GM23338 (cell line): ENCODE data around the gene COMTD1. TPM values are rescaled to one million over a fixed set of nuclear protein-coding genes. Genes with fewer than 3 reads are reported as not detected.

Experiments used
- ATAC-seq: fragments of 200-7000 bp; cut with Tn5 transposase; 3 replicates; pipeline ENCODE4 v1.9.1; 2020
- DNase-seq: peaks from one replicate; pipeline ENCODE4 v3.0.0-alpha.2; 2015; ENCODE audit warnings: low spot score
- H2AFZ ChIP-seq: fragments of 200-600 bp; sonication (generic); 2 replicates; pipeline ENCODE4 v1.8.0; 2016; ENCODE audit warnings: antibody characterized with exemption, mild to moderate bottlenecking, moderate library complexity
- H3F3A ChIP-seq: fragments of 200-600 bp; sonication (generic); replicated peaks from 2 replicates; pipeline ENCODE4 v1.8.0; 2017; ENCODE audit warnings: antibody characterized with exemption, mixed run types, low read depth
- H3K27ac ChIP-seq: fragments of 200-600 bp; sonication (generic); 2 replicates; pipeline ENCODE4 v1.6.1; 2016; ENCODE audit warnings: low read depth
- H3K27me3 ChIP-seq: fragments of 200-600 bp; sonication (generic); 2 replicates; pipeline ENCODE4 v1.8.0; 2016; ENCODE audit warnings: mild to moderate bottlenecking, mixed run types, moderate library complexity; ENCODE audit not compliant: insufficient read depth
- H3K36me3 ChIP-seq: fragments of 200-600 bp; sonication (generic); 2 replicates; pipeline ENCODE4 v1.8.0; 2016; ENCODE audit warnings: mild to moderate bottlenecking; ENCODE audit not compliant: insufficient read depth
- H3K4me1 ChIP-seq: fragments of 200-600 bp; sonication (generic); 2 replicates; pipeline ENCODE4 v1.8.0; 2016; ENCODE audit warnings: mild to moderate bottlenecking, moderate library complexity; ENCODE audit not compliant: insufficient read depth
- H3K4me2 ChIP-seq: fragments of 200-600 bp; sonication (generic); 2 replicates; pipeline ENCODE4 v1.7.1; 2017; ENCODE audit warnings: mixed run types
- H3K4me3 ChIP-seq: fragments of 200-600 bp; sonication (generic); 2 replicates; pipeline ENCODE4 v1.6.1; 2016; ENCODE audit warnings: mixed run types
- H3K79me2 ChIP-seq: fragments of 200-600 bp; sonication (generic); replicated peaks from 2 replicates; pipeline ENCODE4 v1.8.0; 2017; ENCODE audit warnings: mild to moderate bottlenecking; ENCODE audit not compliant: insufficient read depth
- H3K9me2 ChIP-seq: fragments of 200-600 bp; sonication (generic); 2 replicates; pipeline ENCODE4 v1.8.0; 2017; ENCODE audit not compliant: insufficient read depth
- H4K20me1 ChIP-seq: fragments of 200-600 bp; sonication (generic); replicated peaks from 2 replicates; pipeline ENCODE4 v1.8.0; 2017; ENCODE audit warnings: mild to moderate bottlenecking; ENCODE audit not compliant: insufficient read depth
- H3K27ac Mint-ChIP-seq: 2 replicates; pipeline ENCODE4 v1.8.0; 2020; ENCODE audit warnings: inconsistent platforms, mild to moderate bottlenecking, moderate library complexity, mixed read lengths
- H3K27me3 Mint-ChIP-seq: 3 replicates; pipeline ENCODE4 v1.8.0; 2022; ENCODE audit warnings: low read depth, mild to moderate bottlenecking, moderate library complexity, mixed read lengths, inconsistent platforms; ENCODE audit not compliant: insufficient read depth, poor library complexity
- H3K36me3 Mint-ChIP-seq: 3 replicates; pipeline ENCODE4 v1.8.0; 2021; ENCODE audit warnings: low read depth, mild to moderate bottlenecking, inconsistent platforms, moderate library complexity, mixed read lengths
- H3K4me1 Mint-ChIP-seq: 3 replicates; pipeline ENCODE4 v1.8.0; 2020; ENCODE audit warnings: mild to moderate bottlenecking, inconsistent platforms, mixed read lengths
- H3K4me3 Mint-ChIP-seq: 3 replicates; pipeline ENCODE4 v1.8.0; 2021; ENCODE audit warnings: moderate library complexity, mild to moderate bottlenecking, inconsistent platforms, mixed read lengths
- H3K9me3 Mint-ChIP-seq: 3 replicates; pipeline ENCODE4 v1.8.0; 2020; ENCODE audit warnings: moderate library complexity, mild to moderate bottlenecking, inconsistent platforms, mixed read lengths
- CREB1 ChIP-seq: fragments of 250-450 bp; sonication (Bioruptor Pico); IDR thresholded peaks from 2 replicates; pipeline ENCODE4 v1.5.0; 2020; ENCODE audit warnings: low read depth, mild to moderate bottlenecking, moderate library complexity
- EZH2 ChIP-seq: fragments of 200-600 bp; sonication (generic); IDR thresholded peaks from one replicate; pipeline ENCODE4 v1.8.0; 2017; ENCODE audit warnings: antibody characterized with exemption, mild to moderate bottlenecking, low read depth; ENCODE audit not compliant: unreplicated experiment
- EZH2phosphoT487 ChIP-seq: fragments of 200-600 bp; sonication (generic); IDR thresholded peaks from one replicate; pipeline ENCODE4 v1.8.1; 2018; ENCODE audit warnings: antibody characterized with exemption; ENCODE audit not compliant: unreplicated experiment
- NANOG ChIP-seq: IDR thresholded peaks from 2 replicates; pipeline ENCODE4 v1.6.1; 2016; ENCODE audit warnings: antibody characterized with exemption, borderline replicate concordance
- POLR2AphosphoS5 ChIP-seq: IDR thresholded peaks from 2 replicates; pipeline ENCODE4 v1.6.1; 2016; ENCODE audit warnings: antibody characterized with exemption, low read depth
- STAT1 ChIP-seq: IDR thresholded peaks from one replicate; pipeline ENCODE4 v1.6.1; 2016; ENCODE audit warnings: antibody characterized with exemption; ENCODE audit not compliant: unreplicated experiment
- ZNF114 ChIP-seq: fragments of 250-450 bp; sonication (Bioruptor Pico); IDR thresholded peaks from 2 replicates; pipeline ENCODE4 v1.5.0; 2020; ENCODE audit warnings: mild to moderate bottlenecking, moderate library complexity
- polyA plus RNA-seq: library from polyadenylated mRNA; unstranded; fragments of >200 nt; fragmentation: Nextera tagmentation; extraction: Ambion mirVana; gene quantifications from 2 replicates; pipeline ENCODE4 v1.2.1, GENCODE V29; 2016
- total RNA-seq: library from RNA; depleted of rRNA; stranded (reverse); fragments of >200 nt; shearing (Covaris generic); gene quantifications from 2 replicates; pipeline ENCODE4 v1.2.3, GENCODE V29; 2014
- TF ChIP-seq, protein P1 (sequence below), 2 experiments: fragments of 200-600 bp in 1 of 2; sonication (generic) in 1 of 2; conservative IDR thresholded peaks; 2 replicates each; pipeline versions ENCODE4 v1.5.1 to v1.6.1; 2016 to 2017; ENCODE audit warnings: antibody characterized with exemption in 2 of 2, low read depth in 2 of 2, mild to moderate bottlenecking in 2 of 2, moderate library complexity in 1 of 2
- TF ChIP-seq, protein P2 (sequence below): IDR thresholded peaks from one replicate; pipeline ENCODE4 v1.6.1; 2018; ENCODE audit warnings: antibody characterized with exemption; ENCODE audit not compliant: unreplicated experiment
- TF ChIP-seq, protein P3 (sequence below): IDR thresholded peaks from 2 replicates; pipeline ENCODE4 v1.6.1; 2016; ENCODE audit warnings: antibody characterized with exemption
- TF ChIP-seq, protein P4 (sequence below): fragments of 250-450 bp; sonication (Bioruptor Pico); IDR thresholded peaks from 2 replicates; pipeline ENCODE4 v1.5.0; 2020; ENCODE audit warnings: mild to moderate bottlenecking, moderate library complexity

Gene COMTD1
- total and polyA plus RNA-seq, 2 experiments from 2014 or later = 40.0 to 46.7 TPM

DNA sequence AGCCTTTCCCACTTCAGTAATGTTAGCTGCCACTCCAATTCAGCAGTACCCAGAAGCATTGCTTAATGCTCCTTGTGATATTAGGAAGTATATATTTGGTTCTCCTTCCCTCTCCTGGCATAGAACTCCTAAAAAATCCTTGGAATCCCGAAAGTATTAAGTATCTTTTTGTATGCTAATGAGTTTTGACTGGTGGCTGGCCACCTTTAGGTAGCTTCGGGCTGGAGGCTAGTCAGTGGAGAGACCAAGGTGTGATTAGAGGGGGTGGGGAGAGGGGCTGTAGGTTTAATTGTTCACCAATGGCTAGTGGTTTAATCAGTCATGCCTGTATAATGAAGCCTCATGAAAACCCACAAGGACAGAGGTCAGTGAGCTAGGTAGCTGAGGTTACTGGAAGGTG is 12.2 kb downstream of the COMTD1 start:
- H3K36me3 Mint-ChIP-seq = peaks cover 88% of the 10 kb centered on the region
- H3K4me1 Mint-ChIP-seq = peaks cover 58% of the 10 kb centered on the region
- peaks cover 11% of the 10 kb centered on the region for H3K27me3 Mint-ChIP-seq
- H2AFZ ChIP-seq = no peak overlapping the region
- H3K79me2 ChIP-seq = peaks cover 82% of the 10 kb centered on the region
- peaks cover 10% of the 10 kb centered on the region for H4K20me1 ChIP-seq
- peak overlapping the region; percentile 11 for H3K4me3 ChIP-seq
- no peaks in the 10 kb centered on the region for H3K9me3 Mint-ChIP-seq
- peak; percentile 80 for ATAC-seq
- DNase-seq = peak; percentile 83
- peaks cover 43% of the 10 kb centered on the region for H3K4me1 ChIP-seq
- TF ChIP-seq, protein P1, sequence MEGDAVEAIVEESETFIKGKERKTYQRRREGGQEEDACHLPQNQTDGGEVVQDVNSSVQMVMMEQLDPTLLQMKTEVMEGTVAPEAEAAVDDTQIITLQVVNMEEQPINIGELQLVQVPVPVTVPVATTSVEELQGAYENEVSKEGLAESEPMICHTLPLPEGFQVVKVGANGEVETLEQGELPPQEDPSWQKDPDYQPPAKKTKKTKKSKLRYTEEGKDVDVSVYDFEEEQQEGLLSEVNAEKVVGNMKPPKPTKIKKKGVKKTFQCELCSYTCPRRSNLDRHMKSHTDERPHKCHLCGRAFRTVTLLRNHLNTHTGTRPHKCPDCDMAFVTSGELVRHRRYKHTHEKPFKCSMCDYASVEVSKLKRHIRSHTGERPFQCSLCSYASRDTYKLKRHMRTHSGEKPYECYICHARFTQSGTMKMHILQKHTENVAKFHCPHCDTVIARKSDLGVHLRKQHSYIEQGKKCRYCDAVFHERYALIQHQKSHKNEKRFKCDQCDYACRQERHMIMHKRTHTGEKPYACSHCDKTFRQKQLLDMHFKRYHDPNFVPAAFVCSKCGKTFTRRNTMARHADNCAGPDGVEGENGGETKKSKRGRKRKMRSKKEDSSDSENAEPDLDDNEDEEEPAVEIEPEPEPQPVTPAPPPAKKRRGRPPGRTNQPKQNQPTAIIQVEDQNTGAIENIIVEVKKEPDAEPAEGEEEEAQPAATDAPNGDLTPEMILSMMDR (conservative IDR thresholded peaks at IDR 0.05; ENCODE audit: low read depth in 2 of 2) = no peak
- TF ChIP-seq NANOG (peak; percentile 64; the same call in 1 of the 2 replicates), CREB1 (no peak), STAT1 (no peak), EZH2 (no peak), EZH2phosphoT487 (no peak), ZNF114 (CRISPR knock-in tag) (no peak), POLR2AphosphoS5 (no peak)
- TF ChIP-seq, protein P2, sequence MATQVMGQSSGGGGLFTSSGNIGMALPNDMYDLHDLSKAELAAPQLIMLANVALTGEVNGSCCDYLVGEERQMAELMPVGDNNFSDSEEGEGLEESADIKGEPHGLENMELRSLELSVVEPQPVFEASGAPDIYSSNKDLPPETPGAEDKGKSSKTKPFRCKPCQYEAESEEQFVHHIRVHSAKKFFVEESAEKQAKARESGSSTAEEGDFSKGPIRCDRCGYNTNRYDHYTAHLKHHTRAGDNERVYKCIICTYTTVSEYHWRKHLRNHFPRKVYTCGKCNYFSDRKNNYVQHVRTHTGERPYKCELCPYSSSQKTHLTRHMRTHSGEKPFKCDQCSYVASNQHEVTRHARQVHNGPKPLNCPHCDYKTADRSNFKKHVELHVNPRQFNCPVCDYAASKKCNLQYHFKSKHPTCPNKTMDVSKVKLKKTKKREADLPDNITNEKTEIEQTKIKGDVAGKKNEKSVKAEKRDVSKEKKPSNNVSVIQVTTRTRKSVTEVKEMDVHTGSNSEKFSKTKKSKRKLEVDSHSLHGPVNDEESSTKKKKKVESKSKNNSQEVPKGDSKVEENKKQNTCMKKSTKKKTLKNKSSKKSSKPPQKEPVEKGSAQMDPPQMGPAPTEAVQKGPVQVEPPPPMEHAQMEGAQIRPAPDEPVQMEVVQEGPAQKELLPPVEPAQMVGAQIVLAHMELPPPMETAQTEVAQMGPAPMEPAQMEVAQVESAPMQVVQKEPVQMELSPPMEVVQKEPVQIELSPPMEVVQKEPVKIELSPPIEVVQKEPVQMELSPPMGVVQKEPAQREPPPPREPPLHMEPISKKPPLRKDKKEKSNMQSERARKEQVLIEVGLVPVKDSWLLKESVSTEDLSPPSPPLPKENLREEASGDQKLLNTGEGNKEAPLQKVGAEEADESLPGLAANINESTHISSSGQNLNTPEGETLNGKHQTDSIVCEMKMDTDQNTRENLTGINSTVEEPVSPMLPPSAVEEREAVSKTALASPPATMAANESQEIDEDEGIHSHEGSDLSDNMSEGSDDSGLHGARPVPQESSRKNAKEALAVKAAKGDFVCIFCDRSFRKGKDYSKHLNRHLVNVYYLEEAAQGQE = no peak
- TF ChIP-seq, protein P3, sequence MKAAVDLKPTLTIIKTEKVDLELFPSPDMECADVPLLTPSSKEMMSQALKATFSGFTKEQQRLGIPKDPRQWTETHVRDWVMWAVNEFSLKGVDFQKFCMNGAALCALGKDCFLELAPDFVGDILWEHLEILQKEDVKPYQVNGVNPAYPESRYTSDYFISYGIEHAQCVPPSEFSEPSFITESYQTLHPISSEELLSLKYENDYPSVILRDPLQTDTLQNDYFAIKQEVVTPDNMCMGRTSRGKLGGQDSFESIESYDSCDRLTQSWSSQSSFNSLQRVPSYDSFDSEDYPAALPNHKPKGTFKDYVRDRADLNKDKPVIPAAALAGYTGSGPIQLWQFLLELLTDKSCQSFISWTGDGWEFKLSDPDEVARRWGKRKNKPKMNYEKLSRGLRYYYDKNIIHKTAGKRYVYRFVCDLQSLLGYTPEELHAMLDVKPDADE = no peak
- TF ChIP-seq, protein P4, sequence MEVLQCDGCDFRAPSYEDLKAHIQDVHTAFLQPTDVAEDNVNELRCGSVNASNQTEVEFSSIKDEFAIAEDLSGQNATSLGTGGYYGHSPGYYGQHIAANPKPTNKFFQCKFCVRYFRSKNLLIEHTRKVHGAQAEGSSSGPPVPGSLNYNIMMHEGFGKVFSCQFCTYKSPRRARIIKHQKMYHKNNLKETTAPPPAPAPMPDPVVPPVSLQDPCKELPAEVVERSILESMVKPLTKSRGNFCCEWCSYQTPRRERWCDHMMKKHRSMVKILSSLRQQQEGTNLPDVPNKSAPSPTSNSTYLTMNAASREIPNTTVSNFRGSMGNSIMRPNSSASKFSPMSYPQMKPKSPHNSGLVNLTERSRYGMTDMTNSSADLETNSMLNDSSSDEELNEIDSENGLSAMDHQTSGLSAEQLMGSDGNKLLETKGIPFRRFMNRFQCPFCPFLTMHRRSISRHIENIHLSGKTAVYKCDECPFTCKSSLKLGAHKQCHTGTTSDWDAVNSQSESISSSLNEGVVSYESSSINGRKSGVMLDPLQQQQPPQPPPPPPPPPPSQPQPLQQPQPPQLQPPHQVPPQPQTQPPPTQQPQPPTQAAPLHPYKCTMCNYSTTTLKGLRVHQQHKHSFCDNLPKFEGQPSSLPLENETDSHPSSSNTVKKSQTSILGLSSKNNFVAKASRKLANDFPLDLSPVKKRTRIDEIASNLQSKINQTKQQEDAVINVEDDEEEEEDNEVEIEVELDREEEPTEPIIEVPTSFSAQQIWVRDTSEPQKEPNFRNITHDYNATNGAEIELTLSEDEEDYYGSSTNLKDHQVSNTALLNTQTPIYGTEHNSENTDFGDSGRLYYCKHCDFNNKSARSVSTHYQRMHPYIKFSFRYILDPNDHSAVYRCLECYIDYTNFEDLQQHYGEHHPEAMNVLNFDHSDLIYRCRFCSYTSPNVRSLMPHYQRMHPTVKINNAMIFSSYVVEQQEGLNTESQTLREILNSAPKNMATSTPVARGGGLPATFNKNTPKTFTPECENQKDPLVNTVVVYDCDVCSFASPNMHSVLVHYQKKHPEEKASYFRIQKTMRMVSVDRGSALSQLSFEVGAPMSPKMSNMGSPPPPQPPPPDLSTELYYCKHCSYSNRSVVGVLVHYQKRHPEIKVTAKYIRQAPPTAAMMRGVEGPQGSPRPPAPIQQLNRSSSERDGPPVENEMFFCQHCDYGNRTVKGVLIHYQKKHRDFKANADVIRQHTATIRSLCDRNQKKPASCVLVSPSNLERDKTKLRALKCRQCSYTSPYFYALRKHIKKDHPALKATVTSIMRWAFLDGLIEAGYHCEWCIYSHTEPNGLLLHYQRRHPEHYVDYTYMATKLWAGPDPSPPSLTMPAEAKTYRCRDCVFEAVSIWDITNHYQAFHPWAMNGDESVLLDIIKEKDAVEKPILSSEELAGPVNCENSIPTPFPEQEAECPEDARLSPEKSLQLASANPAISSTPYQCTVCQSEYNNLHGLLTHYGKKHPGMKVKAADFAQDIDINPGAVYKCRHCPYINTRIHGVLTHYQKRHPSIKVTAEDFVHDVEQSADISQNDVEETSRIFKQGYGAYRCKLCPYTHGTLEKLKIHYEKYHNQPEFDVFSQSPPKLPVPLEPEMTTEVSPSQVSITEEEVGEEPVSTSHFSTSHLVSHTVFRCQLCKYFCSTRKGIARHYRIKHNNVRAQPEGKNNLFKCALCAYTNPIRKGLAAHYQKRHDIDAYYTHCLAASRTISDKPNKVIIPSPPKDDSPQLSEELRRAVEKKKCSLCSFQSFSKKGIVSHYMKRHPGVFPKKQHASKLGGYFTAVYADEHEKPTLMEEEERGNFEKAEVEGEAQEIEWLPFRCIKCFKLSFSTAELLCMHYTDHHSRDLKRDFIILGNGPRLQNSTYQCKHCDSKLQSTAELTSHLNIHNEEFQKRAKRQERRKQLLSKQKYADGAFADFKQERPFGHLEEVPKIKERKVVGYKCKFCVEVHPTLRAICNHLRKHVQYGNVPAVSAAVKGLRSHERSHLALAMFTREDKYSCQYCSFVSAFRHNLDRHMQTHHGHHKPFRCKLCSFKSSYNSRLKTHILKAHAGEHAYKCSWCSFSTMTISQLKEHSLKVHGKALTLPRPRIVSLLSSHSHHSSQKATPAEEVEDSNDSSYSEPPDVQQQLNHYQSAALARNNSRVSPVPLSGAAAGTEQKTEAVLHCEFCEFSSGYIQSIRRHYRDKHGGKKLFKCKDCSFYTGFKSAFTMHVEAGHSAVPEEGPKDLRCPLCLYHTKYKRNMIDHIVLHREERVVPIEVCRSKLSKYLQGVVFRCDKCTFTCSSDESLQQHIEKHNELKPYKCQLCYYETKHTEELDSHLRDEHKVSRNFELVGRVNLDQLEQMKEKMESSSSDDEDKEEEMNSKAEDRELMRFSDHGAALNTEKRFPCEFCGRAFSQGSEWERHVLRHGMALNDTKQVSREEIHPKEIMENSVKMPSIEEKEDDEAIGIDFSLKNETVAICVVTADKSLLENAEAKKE (CRISPR knock-in tag) = peak; percentile 64; the same call in 1 of the 2 replicates
- H3K36me3 ChIP-seq = peaks cover 15% of the 10 kb centered on the region; the same call in 1 of the 2 replicates
- H3F3A ChIP-seq = peaks cover 15% of the 10 kb centered on the region
- H3K4me3 Mint-ChIP-seq = peak overlapping the region; percentile 51
- H3K27ac Mint-ChIP-seq = peak overlapping the region; percentile 95
- peak overlapping the region; percentile 68 for H3K4me2 ChIP-seq
- no peaks in the 10 kb centered on the region for H3K9me2 ChIP-seq
- H3K27me3 ChIP-seq = no peaks in the 10 kb centered on the region
- H3K27ac ChIP-seq = peak overlapping the region; percentile 95
